SU-DHL-6 (cell line): ENCODE results near the gene EFNA1.

ENCODE experiments used
- EZH2phosphoT487 ChIP-seq: fragments of 200-600 bp; sonication (generic), shearing (Covaris generic); conservative IDR thresholded peaks from 2 replicates; pipeline ENCODE4 v1.6.1; 2018; ENCODE audit warnings: mild to moderate bottlenecking, antibody characterized with exemption, low read length, moderate library complexity, mixed read lengths
- TF ChIP-seq, protein P1 (sequence below): fragments of 200-600 bp; sonication (generic); IDR thresholded peaks from one replicate; pipeline ENCODE4 v1.5.1; 2017; ENCODE audit warnings: antibody characterized with exemption, mild to moderate bottlenecking, low read length, moderate library complexity; ENCODE audit not compliant: insufficient read depth, poor library complexity, severe bottlenecking

DNA sequence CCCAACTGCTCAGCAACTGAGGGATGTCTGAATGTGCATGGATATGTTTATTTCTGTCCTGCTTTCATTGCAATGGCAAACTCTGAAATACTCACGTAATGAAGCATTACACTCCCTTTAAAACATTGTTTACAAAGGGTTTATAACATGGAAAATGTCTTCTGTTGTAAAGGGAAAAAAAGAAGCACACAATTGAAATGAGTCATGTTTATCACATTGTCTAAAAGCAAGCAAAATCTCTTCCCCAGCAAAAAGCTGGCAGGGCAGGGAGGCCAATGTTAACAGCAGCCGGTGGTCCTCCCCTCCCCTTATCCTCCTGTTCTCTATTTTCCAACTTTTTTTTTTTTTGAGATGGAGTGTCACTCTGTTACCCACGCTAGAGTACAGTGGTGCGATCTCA lies 3.9 kb upstream of the EFNA1 start:
- TF ChIP-seq, protein P1, sequence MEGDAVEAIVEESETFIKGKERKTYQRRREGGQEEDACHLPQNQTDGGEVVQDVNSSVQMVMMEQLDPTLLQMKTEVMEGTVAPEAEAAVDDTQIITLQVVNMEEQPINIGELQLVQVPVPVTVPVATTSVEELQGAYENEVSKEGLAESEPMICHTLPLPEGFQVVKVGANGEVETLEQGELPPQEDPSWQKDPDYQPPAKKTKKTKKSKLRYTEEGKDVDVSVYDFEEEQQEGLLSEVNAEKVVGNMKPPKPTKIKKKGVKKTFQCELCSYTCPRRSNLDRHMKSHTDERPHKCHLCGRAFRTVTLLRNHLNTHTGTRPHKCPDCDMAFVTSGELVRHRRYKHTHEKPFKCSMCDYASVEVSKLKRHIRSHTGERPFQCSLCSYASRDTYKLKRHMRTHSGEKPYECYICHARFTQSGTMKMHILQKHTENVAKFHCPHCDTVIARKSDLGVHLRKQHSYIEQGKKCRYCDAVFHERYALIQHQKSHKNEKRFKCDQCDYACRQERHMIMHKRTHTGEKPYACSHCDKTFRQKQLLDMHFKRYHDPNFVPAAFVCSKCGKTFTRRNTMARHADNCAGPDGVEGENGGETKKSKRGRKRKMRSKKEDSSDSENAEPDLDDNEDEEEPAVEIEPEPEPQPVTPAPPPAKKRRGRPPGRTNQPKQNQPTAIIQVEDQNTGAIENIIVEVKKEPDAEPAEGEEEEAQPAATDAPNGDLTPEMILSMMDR = no peak
- no peak for TF ChIP-seq EZH2phosphoT487
